Inflammatory macrophage (primary cell): ENCODE results near the gene GDF10.

Experiments used
- DNase-seq, 2 donors: peaks; one replicate each; pipeline ENCODE4 v3.0.0-alpha.2; 2020 to 2022

Gene GDF10

DNA sequence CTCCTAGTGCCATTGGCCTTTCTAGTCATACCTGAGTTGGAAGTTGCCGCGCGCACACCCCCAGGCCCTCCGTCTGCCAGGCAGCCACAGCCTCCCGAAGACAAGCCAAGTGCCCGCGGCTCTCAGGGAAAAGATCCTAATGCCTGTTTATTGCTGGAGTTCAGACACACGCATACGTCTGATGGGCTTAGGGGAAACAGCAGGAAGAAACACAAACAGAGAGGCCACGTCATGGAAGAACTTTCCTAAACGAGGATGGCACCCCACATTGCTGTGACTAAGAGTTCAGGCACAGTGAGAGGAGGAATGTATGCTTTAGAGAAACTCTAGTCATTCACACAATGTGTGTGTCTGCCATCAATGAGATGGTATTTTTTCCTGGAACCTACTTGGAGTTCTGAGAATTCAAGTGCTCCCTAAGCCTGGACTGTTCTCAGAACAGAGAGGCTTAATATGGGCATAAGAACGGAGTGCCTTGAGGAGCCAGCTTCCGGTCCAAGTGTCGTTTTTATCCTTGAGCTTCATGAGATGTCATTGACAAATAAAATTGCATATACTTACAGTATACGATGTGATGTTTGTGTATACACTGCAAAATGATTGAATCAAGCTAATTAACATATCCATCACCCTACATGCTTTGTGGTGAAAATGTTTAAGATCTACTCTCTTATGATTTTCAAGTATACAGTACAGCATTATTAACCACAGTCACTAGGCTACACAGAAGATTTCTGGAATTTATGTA lies 36.6 kb downstream of the GDF10 start:
- DNase-seq = no peak

DNA sequence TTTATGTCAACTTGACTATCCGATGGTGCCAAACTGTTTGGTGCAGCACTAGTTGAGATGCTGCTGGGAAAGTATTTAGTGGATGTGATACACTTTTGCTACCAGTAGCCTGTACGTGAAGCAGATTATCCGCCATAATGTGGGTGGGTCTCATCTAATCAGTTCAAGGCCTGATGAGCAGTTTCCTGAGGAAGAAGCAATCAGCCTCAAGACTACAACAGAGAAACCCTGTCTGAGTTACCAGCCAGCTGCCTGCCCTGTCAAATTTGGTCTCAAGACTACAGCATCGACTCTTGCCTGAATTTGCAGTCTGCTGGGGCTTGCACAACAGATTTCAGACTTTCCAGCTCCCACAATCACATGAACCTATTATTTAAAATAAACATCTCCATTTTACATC lies 37.3 kb downstream of the GDF10 start:
- DNase-seq = no peak

DNA sequence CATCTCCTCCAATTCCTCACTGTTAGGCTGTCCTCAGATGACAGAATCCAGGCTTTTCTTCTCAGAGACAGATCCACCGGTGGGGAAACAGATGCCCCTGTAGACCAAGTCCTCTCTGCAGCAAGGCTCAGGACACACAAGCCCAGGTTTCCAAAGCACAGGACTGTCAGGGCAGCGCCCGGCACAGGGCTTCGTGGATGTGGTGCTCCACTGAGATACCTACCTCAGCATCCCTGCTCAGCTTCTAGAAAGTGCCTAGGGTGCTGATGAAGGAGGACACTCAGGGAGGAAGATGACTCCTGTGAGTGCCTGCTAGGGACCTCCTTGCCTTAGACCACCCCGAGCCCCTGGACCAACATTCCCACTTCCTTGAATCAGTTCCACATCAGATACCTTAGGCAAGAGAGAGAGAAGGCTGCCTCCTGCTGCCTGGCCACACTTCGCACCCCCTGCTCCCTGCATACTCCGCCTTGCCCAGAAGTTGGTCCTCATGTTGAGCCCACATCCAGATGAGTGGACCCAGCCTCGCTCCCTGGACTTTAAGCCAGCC lies 39.3 kb downstream of the GDF10 start:
- no peak for DNase-seq

DNA sequence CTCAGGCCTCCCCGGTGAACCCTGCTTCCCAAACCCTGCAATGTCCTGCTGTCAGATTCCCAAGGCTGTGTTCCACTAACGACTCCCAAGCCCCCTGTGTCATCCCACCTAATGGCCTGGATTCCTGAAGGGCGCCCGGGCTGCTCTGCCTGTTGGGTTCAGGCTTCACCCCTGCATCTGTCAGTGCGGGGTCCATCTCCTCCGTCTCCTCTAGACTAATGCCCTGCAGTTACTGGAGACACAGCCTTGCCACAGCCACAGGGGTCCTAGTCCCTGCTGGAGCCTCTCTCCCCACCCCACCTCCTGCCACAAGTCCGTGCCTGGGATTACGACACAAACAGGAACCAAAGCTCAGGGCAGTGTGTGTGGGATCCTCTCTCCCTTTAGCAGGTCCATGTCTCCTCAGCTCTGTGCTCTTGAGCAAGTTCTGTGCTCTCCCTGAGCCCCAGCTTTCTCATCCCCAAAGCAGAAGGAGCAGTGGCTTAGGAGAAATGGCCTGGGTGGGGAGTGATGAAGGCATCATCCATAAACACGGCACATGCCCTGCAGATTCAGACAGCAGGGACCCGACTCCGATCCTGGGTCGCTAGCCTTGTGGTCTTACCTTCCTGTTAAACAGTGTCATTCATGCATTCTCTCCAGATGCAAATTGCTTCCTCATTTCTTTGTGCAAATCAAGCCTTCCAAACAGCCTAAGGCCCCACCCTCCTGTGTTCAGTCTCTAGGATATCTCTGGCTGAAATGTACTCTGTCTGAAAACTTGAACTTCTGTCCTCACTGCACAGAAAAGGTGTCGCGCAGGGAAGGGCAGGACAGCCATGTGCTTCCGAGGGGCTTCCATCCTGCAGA lies 40.0 kb downstream of the GDF10 start:
- DNase-seq = peak; percentile 25 to 53

DNA sequence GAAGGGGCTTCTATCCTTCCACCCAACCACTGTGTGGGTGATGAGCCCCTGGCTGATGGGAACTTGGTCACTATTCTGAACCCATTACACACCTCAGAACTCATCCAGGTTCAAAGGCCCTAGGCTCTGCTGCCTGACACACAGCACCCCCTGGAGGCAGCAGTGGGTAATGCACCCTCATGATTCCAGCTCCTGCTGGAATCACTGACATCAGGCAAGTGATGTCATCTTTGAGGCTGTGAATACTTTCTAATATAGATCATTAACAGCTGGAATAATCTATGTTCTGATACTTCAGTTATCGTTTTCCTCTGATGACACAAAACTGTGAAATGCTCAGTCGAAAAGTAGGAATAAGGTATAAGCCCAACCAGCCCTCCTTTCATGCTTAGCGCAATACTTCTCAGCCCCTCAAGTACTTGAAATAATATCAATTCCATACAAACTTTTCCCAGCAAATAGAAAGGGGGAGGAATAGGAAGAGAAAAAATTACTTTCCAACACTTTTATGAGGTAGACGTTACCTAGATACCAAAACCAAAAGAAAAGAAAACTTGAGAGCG lies 40.7 kb downstream of the GDF10 start:
- peak; percentile 58 to 59 for DNase-seq

DNA sequence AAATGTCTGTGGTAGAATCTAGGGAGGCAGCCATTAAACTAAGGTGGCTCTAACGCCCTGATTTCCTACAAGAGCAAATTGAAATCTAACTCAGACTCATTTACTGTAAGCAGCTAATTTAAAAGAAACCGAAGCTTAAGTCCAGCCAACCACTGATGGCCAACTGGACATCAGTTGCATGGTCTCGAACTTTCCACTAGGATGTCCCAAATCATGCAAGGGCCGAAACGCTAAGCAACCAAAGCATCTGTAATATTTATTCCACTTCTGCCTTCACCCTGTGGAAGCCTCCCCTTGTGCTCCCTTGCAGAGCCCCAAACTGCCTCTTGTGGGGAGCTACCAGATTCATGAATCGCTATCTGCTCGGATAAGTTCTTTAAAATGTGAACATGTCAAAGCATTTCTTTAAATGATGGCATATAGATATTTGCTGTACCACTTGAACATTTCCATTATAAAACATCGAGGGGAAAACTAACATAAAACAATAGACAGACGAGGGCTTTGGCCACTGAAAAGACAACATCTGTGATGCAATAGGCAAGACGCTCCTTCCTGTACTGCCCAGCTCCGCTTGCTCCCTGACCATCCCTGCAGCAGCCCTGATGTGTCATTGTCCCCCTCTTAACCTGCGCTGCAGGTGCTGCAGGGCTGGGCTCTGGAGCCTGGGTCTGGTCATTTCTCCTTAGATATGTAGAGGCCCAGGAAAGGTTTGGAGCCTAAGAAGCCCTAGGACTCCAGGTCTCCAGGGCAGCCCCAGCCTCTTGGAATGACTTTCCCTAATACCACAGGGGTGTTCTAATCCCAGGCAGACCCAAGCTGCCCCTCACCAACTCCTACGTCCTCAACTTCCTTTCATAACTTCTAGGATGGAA lies 45.2 kb downstream of the GDF10 start:
- no peak for DNase-seq

DNA sequence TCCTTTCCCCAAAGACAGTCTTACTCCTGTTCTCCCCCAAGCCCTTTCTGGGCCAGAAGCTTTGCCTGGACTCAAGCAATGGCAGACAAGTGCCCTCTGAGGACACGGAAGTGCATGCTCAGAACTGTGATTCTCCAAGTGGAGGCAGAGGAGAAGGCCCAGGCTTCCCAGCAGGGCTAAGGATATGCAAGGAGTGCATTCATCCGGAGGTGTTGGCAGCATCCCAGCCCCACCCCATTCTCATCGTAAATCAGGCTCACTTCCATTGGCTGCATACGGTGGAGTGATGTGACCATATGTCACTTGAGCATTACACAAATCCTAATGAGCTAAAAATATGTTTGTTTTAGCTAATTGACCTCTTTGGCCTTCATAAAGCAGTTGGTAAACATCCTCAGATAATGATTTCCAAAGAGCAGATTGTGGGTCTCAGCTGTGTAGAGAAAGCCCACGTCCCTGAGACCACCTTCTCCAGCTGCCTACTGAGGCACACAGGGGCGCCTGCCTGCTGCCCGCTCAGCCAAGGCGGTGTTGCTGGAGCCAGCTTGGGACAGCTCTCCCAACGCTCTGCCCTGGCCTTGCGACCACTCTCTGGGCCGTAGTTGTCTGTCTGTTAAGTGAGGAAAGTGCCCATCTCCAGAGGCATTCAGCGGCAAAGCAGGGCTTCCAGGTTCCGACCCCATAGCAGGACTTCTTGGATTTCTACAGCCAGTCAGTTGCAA lies 46.7 kb downstream of the GDF10 start:
- DNase-seq = no peak

DNA sequence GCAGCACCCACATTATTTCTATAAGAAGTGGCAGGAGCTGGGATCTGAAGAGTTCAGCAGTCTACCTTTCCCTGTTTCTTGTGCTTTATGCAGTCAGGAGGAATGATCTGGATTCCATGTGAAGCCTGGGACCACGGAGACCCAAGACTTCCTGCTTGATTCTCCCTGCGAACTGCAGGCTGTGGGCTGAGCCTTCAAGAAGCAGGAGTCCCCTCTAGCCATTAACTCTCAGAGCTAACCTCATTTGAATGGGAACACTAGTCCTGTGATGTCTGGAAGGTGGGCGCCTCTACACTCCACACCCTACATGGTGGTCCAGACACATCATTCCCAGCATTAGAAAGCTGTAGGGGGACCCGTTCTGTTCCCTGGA lies 47.3 kb downstream of the GDF10 start:
- DNase-seq = no peak

DNA sequence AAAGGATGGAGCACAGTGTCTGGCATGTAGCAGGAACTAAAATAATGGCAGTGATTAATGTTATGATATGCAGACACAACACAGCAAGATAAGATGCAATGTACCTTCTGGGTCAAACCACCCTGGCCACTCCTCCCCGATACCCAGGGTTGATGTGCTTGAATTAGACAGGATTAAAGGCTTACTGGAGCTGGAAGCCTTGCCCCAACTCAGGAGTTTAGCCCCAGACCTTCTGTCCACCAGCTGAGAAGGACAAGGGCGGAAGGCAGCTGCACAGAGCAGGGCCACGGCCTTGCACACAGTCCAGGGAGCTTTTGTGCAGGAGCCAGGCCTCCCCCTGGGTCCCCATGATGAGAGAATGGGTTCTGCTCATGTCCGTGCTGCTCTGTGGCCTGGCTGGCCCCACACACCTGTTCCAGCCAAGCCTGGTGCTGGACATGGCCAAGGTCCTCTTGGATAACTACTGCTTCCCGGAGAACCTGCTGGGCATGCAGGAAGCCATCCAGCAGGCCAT lies 48.2 kb downstream of the GDF10 start, which contains the start of gene RBP3:
Gene RBP3 (plus strand): TSS at position 226 of the 514 bp plus-strand sequence. CDS start 122 bp downstream, at position 348.
- DNase-seq = no peak

DNA sequence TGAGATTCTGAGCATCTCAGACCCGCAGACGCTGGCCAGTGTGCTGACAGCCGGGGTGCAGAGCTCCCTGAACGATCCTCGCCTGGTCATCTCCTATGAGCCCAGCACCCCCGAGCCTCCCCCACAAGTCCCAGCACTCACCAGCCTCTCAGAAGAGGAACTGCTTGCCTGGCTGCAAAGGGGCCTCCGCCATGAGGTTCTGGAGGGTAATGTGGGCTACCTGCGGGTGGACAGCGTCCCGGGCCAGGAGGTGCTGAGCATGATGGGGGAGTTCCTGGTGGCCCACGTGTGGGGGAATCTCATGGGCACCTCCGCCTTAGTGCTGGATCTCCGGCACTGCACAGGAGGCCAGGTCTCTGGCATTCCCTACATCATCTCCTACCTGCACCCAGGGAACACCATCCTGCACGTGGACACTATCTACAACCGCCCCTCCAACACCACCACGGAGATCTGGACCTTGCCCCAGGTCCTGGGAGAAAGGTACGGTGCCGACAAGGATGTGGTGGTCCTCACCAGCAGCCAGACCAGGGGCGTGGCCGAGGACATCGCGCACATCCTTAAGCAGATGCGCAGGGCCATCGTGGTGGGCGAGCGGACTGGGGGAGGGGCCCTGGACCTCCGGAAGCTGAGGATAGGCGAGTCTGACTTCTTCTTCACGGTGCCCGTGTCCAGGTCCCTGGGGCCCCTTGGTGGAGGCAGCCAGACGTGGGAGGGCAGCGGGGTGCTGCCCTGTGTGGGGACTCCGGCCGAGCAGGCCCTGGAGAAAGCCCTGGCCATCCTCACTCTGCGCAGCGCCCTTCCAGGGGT lies 48.9 kb downstream of the GDF10 start:
- DNase-seq = no peak

DNA sequence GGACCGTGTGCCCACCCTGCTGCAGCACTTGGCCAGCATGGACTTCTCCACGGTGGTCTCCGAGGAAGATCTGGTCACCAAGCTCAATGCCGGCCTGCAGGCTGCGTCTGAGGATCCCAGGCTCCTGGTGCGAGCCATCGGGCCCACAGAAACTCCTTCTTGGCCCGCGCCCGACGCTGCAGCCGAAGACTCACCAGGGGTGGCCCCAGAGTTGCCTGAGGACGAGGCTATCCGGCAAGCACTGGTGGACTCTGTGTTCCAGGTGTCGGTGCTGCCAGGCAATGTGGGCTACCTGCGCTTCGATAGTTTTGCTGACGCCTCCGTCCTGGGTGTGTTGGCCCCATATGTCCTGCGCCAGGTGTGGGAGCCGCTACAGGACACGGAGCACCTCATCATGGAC lies 49.5 kb downstream of the GDF10 start:
- DNase-seq = no peak

DNA sequence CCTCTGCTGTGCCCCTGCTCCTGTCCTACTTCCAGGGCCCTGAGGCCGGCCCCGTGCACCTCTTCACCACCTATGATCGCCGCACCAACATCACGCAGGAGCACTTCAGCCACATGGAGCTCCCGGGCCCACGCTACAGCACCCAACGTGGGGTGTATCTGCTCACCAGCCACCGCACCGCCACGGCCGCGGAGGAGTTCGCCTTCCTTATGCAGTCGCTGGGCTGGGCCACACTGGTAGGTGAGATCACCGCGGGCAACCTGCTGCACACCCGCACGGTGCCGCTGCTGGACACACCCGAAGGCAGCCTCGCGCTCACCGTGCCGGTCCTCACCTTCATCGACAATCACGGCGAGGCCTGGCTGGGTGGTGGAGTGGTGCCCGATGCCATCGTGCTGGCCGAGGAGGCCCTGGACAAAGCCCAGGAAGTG lies 50.0 kb downstream of the GDF10 start:
- DNase-seq = no peak

DNA sequence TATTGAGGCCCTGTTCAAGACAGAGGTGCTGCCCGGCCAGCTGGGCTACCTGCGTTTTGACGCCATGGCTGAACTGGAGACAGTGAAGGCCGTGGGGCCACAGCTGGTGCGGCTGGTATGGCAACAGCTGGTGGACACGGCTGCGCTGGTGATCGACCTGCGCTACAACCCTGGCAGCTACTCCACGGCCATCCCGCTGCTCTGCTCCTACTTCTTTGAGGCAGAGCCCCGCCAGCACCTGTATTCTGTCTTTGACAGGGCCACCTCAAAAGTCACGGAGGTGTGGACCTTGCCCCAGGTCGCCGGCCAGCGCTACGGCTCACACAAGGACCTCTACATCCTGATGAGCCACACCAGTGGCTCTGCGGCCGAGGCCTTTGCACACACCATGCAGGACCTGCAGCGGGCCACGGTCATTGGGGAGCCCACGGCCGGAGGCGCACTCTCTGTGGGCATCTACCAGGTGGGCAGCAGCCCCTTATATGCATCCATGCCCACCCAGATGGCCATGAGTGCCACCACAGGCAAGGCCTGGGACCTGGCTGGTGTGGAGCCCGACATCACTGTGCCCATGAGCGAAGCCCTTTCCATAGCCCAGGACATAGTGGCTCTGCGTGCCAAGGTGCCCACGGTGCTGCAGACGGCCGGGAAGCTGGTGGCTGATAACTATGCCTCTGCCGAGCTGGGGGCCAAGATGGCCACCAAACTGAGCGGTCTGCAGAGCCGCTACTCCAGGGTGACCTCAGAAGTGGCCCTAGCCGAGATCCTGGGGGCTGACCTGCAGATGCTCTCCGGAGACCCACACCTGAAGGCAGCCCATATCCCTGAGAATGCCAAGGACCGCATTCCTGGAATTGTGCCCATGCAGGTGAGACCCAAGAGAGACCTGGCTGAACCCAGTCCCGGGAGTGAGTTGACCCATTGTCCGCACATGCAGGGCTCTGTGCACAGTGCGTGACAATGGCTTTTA lies 51.0 kb downstream of the GDF10 start:
- no peak for DNase-seq

DNA sequence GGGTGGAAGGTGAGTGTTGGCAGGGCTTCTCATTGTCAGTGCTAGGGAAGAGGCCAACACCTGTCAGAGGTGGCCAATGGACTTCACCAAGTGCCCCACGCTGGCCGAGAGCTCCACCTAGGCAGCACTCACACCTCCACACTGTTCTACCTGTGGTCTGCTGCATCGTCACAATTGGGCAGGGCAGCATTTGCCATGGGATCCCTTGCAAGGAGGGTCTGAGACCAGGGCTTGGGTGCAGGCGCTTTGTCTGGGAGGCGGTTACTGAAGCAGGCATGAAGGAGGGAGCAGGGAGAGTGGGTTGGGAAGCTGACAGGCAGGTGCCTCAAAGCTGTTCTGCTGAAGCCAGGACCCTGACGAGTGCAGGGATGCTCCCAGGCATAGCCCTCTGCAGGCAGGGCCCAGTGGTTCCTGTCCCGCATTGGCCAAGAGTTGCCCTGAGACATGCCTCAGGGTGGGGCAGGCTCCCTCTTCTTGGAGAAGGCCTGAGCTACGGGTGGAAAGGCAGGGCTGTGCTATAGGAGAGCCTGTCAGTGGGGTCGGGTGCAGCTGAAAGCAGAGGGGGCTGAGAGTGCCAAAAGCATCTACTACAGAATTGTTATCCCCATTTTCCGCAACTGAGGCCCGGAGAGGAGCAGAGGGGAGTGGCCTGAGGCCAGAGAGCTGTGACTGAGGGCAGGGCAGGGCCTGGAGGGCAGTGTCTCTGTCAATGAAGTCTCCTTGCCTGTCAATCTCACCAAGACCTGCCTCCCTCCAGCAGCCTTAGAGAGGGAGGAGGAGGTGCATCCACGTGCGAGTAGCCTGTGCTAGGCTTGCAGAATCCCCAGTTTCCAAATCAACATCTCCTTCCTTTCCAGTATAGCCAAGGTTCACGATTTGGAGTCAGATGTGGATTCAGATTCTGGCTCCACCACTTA lies 52.2 kb downstream of the GDF10 start:
- DNase-seq = no peak

DNA sequence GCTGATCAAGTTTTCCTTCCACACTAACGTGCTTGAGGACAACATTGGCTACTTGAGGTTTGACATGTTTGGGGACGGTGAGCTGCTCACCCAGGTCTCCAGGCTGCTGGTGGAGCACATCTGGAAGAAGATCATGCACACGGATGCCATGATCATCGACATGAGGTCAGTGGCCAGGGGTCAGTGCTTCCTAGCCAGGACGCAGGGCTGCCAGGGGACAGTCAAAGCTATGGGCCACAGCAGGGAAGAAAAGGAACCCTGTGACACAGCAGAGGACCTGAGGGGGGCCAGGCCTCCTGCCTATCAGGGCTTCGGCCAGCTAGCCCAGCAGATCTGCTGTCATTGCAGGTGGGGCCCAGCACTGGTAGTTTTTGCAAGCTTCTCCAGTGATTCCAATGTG lies 53.4 kb downstream of the GDF10 start:
- no peak for DNase-seq

DNA sequence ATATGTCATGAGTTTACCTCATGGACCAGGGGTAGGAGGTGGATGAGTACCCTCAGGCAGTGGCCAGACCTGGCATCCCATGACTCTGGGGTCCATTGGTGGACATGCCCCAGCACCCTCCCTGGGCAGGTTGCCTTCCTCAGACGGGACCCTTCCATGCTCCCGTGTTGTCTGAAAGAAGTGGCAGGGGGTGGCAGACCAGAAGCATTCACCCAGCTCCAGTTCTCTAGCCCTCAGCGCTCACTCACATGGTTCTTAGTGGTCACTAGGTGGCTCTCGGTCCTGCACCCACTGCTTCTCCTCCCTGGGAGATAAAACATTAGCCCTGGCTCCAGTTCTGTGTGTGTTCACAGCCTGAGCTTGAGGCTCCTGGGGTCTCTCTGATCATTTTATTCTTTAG lies 54.2 kb downstream of the GDF10 start:
- DNase-seq = no peak

DNA sequence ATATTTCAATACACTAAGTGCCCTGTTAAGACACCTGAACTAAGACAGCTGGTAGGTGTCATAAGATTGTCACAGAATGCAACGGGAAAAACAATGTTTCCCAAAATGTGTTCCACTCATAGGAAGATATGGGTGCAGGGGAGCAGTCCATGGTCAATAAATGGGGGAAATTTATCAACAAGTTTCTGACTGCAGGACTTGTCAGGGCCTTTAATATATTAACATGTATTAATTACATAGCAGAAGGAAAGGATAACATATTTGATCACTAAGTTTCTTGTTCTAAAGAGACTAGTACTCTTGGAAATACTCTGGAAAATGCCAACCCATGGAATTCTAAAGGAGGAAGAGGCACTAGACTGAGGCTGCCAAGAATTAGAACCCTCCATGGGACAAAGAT lies 54.9 kb downstream of the GDF10 start:
- no peak for DNase-seq

DNA sequence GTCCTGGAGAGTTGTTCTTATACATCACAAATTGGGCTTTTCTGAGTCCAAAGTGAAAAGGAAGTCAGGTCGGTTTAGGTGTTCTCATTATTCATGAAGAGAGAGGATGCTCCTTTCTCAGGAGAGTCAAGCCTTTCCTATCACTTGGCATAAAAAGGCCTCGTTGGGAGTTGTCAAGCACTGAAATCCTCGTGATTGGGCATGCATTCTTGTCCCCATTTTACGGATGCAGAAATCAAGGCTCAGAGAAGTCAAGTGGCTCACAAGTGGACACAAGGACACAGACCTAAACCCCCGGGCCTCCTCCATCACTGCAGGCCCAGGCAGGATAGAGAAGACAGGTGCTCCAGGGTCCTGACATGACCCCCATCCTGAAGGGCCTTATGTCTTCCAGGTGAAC lies 56.7 kb downstream of the GDF10 start:
- DNase-seq = no peak
